HL-60 (cell line): ENCODE data around the gene HUWE1.

Source experiments
- DNase-seq, 2 experiments: peaks; one replicate each; pipeline ENCODE4 v3.0.0-alpha.2; 2010 to 2020; ENCODE audit warnings: low read depth in 1 of 2, low spot score in 1 of 2
- H3K27ac ChIP-seq: fragments of 250-450 bp; sonication (Bioruptor Pico); replicated peaks from 2 replicates; pipeline ENCODE4 v1.5.1; 2020; ENCODE audit warnings: mild to moderate bottlenecking, moderate library complexity
- H3K27me3 ChIP-seq: fragments of 250-450 bp; sonication (Bioruptor Pico); 2 replicates; pipeline ENCODE4 v1.5.1; 2021; ENCODE audit warnings: mild to moderate bottlenecking, moderate library complexity; ENCODE audit not compliant: insufficient read depth, poor library complexity, severe bottlenecking
- H3K4me3 ChIP-seq: replicated peaks from 2 replicates; pipeline ENCODE4 v1.5.1; 2011; ENCODE audit warnings: mild to moderate bottlenecking, control low read depth, low read length; ENCODE audit not compliant: insufficient read depth
- CTCF ChIP-seq: IDR thresholded peaks from one replicate; pipeline ENCODE4 v1.5.1; 2011; ENCODE audit warnings: low read length, control low read depth, inconsistent platforms; ENCODE audit not compliant: insufficient read depth
- GABPA ChIP-seq: IDR thresholded peaks from 2 replicates; pipeline ENCODE4 v1.6.1; 2012; ENCODE audit warnings: low read depth
- POLR2AphosphoS5 ChIP-seq: IDR thresholded peaks from 2 replicates; pipeline ENCODE4 v1.6.1; 2012; ENCODE audit warnings: low read depth
- REST ChIP-seq: IDR thresholded peaks from 2 replicates; pipeline ENCODE4 v1.6.1; 2012; ENCODE audit warnings: low read depth; ENCODE audit not compliant: insufficient replicate concordance
- SPI1 ChIP-seq: IDR thresholded peaks from 2 replicates; pipeline ENCODE4 v1.6.1; 2012; ENCODE audit warnings: low read depth, mild to moderate bottlenecking, borderline replicate concordance

Gene HUWE1

DNA sequence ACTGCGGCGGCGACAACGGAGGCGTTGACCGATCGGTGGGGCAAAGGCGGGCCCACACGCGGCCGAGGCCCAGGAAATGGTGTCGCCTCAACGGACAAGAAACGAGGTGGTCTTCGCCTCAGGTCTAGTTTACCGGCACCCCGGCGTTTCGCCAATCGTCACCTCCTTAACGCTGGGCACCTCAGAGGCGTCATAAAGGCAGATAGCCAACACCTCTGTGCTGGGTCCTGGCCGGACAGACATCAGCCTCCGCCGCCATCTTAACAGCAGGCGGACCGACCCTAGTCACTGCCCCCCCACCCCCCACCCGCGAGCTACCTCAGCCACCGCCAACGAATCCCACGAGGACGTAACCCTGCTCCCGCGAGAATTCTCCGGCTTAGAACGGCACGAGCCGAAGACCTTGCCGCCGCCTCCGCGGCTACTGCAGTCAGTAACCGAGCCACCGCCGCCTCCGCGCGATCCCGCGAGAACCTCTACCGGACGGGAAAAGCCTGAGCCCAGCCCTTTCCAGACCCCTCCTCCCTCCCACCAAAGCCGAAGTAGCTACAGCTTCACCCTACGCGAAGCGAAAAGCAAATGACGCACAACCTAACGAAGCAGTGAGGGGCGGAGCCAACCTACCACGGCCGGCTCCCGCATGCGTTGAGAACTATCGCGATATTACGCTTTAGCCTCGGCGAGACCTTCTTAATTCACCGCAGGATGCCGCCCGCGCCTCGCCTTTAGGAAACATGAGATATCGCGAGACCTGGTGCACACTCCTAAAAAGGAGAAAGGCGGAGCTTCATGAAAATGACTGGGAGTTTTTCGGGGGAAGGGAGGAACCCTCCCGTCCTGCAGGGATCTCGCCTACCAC, 2.7 kb downstream of the HUWE1 start:
- TF ChIP-seq POLR2AphosphoS5 (peak; percentile 75), SPI1 (peak; percentile 50; the same call in 1 of the 2 replicates), REST (no peak), GABPA (no peak)

DNA sequence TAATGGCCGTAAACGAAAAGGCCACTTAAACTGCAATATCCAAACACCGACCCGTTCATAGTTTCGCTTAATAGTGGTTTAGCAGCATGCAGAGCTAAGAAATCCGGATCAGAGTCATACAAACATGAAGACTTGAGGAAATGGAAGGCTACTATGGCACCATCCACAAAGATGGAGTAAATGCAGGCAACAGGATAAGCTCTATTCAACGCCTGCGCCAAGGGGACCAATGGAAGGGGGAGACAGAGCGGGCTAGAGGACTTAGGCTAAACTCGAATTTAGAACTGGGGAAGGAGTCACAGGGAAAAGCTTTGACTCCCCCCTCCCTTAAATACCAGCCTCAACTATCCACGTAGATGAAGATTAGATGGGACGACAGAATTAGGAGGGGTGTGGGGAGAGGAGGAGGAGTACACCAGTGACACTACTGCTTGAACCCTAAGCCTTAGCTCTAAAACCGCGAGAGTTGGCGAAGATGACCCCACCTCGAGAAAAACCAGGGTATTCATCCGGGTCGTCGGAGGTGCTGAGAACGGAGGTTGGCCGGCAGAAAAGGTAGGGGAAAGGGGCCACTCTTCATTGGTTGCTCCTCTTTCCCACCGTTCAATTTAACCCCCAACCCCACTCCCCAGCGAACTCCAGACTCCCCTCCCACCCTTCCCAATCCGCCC, 3.5 kb downstream of the HUWE1 start:
- TF ChIP-seq SPI1 (no peak), GABPA (no peak), CTCF (no peak), REST (no peak)
- peak in 1 of 2 experiments; percentile 23 for DNase-seq
- Histone ChIP-seq H3K27me3 (no peaks in the 10 kb centered on the region), H3K4me3 (peak overlapping the region; percentile 59), H3K27ac (peak overlapping the region; percentile 91)

More for the DNA sequence above, 2.7 kb downstream of the HUWE1 start:
- H3K4me3 ChIP-seq = peak overlapping the region; percentile 59
- DNase-seq = peak; percentile 92 to 95
- peak overlapping the region; percentile 91 for H3K27ac ChIP-seq
- H3K27me3 ChIP-seq = no peaks in the 10 kb centered on the region

GRCh38 chrX:53681661-53682060, 4.9 kb downstream of the HUWE1 start:
- Histone ChIP-seq H3K27ac (no peak overlapping the region), H3K4me3 (no peak overlapping the region), H3K27me3 (no peaks in the 10 kb centered on the region)
- TF ChIP-seq SPI1 (no peak), GABPA (no peak), POLR2AphosphoS5 (no peak), REST (no peak), CTCF (no peak)
- no peak for DNase-seq
